PC-3 (cell line): ENCODE measurements around the gene MEGF9.

Experiments used
- CTCF ChIP-seq: fragments of 300-600 bp; sonication (generic); conservative IDR thresholded peaks from 2 replicates; pipeline ENCODE4 v1.5.1; 2017; ENCODE audit warnings: antibody characterized with exemption, low read depth, mild to moderate bottlenecking, low read length
- EZH2 ChIP-seq: fragments of 300-600 bp; sonication (generic); IDR thresholded peaks from one replicate; pipeline ENCODE4 v1.6.1; 2017; ENCODE audit warnings: antibody characterized with exemption, mild to moderate bottlenecking, low read length; ENCODE audit not compliant: unreplicated experiment
- EZH2phosphoT487 ChIP-seq: fragments of 300-600 bp; sonication (generic); IDR thresholded peaks from 2 replicates; pipeline ENCODE4 v1.6.1; 2018; ENCODE audit warnings: mild to moderate bottlenecking, antibody characterized with exemption, low read length, borderline replicate concordance

GRCh38 chr9:120676767-120677402 lies 37.4 kb downstream of the MEGF9 start:
- no peak for TF ChIP-seq CTCF
- TF ChIP-seq EZH2, result no peak
- TF ChIP-seq EZH2phosphoT487, result no peak
